SW480 (cell line): ENCODE measurements around the gene TRIM15.

ENCODE experiments used
- DNase-seq: peaks from one replicate; pipeline ENCODE4 v3.0.0-alpha.2; 2016; ENCODE audit warnings: low spot score

TRIM15 gene

GRCh38 chr6:30145818-30146217, 17.5 kb upstream of the TRIM15 start:
- no peak for DNase-seq

GRCh38 chr6:30147096-30147495, 16.2 kb upstream of the TRIM15 start:
- no peak for DNase-seq

GRCh38 chr6:30149234-30149633, 14.1 kb upstream of the TRIM15 start:
- DNase-seq = no peak

GRCh38 chr6:30149858-30150550, 13.3 kb upstream of the TRIM15 start:
- DNase-seq = peak; percentile 91

- no peak for DNase-seq
Observed at GRCh38 chr6:30150671-30151395, 12.5 kb upstream of the TRIM15 start.

GRCh38 chr6:30151580-30151979, 11.8 kb upstream of the TRIM15 start:
- DNase-seq = no peak

- no peak for DNase-seq
Observed at GRCh38 chr6:30152016-30152673, 11.2 kb upstream of the TRIM15 start.

GRCh38 chr6:30152910-30153610, 10.3 kb upstream of the TRIM15 start:
- DNase-seq = no peak

- no peak for DNase-seq
Observed at GRCh38 chr6:30154061-30154460, 9.3 kb upstream of the TRIM15 start.

GRCh38 chr6:30154709-30155519, 8.4 kb upstream of the TRIM15 start:
- peak; percentile 72 for DNase-seq

GRCh38 chr6:30155520-30156261, 7.7 kb upstream of the TRIM15 start:
- DNase-seq = no peak

- peak; percentile 90 for DNase-seq
Observed at GRCh38 chr6:30156262-30156599, 7.1 kb upstream of the TRIM15 start.

- DNase-seq = no peak
Observed at GRCh38 chr6:30156774-30157173, 6.6 kb upstream of the TRIM15 start.

GRCh38 chr6:30157581-30157980, 5.8 kb upstream of the TRIM15 start:
- DNase-seq = no peak

GRCh38 chr6:30157999-30158398, 5.3 kb upstream of the TRIM15 start:
- DNase-seq = no peak

GRCh38 chr6:30158475-30159040, 4.8 kb upstream of the TRIM15 start:
- DNase-seq = no peak

- DNase-seq = no peak
Observed at GRCh38 chr6:30160008-30160784, 3.1 kb upstream of the TRIM15 start.

- DNase-seq = no peak
Observed at GRCh38 chr6:30160785-30161531, 2.4 kb upstream of the TRIM15 start, which contains the start of gene TRIM10. Gene TRIM10 (minus strand): TSS chr6:30161211. CDS start chr6:30160858, 353 bp downstream.
